Measurements from ENCODE around the gene TTC34. TPM values are rescaled to one million over a fixed set of nuclear protein-coding genes. Genes with fewer than 3 reads are reported as not detected.

TTC34 gene
- total RNA-seq, 4 donors from 2014 or later: 0.04 to 0.19 (median 0.15) TPM; not detected in 1

GRCh38 chr1:2832506-2833453 lies 31.3 kb upstream of the TTC34 start:
- H3K4me1 ChIP-seq: no peaks in the 10 kb centered on the region
- peaks cover 0 to 61% (median 0%) of the 10 kb centered on the region in 4 donors for H3K27me3 ChIP-seq
- WGBS, 2 donors: 57 to 77% methylated on average over 6 to 18 of the region's 28 CpGs
- TF ChIP-seq, protein P1, sequence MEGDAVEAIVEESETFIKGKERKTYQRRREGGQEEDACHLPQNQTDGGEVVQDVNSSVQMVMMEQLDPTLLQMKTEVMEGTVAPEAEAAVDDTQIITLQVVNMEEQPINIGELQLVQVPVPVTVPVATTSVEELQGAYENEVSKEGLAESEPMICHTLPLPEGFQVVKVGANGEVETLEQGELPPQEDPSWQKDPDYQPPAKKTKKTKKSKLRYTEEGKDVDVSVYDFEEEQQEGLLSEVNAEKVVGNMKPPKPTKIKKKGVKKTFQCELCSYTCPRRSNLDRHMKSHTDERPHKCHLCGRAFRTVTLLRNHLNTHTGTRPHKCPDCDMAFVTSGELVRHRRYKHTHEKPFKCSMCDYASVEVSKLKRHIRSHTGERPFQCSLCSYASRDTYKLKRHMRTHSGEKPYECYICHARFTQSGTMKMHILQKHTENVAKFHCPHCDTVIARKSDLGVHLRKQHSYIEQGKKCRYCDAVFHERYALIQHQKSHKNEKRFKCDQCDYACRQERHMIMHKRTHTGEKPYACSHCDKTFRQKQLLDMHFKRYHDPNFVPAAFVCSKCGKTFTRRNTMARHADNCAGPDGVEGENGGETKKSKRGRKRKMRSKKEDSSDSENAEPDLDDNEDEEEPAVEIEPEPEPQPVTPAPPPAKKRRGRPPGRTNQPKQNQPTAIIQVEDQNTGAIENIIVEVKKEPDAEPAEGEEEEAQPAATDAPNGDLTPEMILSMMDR (IDR thresholded peaks at IDR 0.05): no peak
- TF ChIP-seq POLR2A (IDR thresholded peaks at IDR 0.05): no peak
- H3K4me3 ChIP-seq: no peak overlapping the region
- H3K9me3 ChIP-seq: peaks cover 0 to under 1% (median 0%) of the 10 kb centered on the region in 3 donors
- no peak overlapping the region for H3K27ac ChIP-seq
- intact Hi-C loops (cut with DNase I): no loop called here
- H3K36me3 ChIP-seq: no peaks in the 10 kb centered on the region
- no peak for DNase-seq

GRCh38 chr1:2831596-2832212 lies 30.2 kb upstream of the TTC34 start:
- no peak overlapping the region for H3K4me3 ChIP-seq
- H3K4me1 ChIP-seq: no peaks in the 10 kb centered on the region
- 66 to 100% methylated on average over 1 to 5 of the region's 12 CpGs for WGBS, 2 donors
- H3K27me3 ChIP-seq: peaks cover 0 to 69% (median 0%) of the 10 kb centered on the region in 4 donors
- no peak for DNase-seq
- intact Hi-C loops (cut with DNase I): no loop called here
- no peak overlapping the region for H3K27ac ChIP-seq
- no peaks in the 10 kb centered on the region for H3K36me3 ChIP-seq
- TF ChIP-seq, protein P1 (IDR thresholded peaks at IDR 0.05): no peak
- TF ChIP-seq POLR2A (IDR thresholded peaks at IDR 0.05): no peak
- peaks cover 0 to 11% (median 0%) of the 10 kb centered on the region in 3 donors for H3K9me3 ChIP-seq

GRCh38 chr1:2830761-2831425 lies 29.4 kb upstream of the TTC34 start:
- no peak for TF ChIP-seq POLR2A (IDR thresholded peaks at IDR 0.05)
- TF ChIP-seq, protein P1 (IDR thresholded peaks at IDR 0.05): no peak
- intact Hi-C loops (cut with DNase I): no loop called here
- H3K36me3 ChIP-seq: no peaks in the 10 kb centered on the region
- H3K27ac ChIP-seq: no peak overlapping the region
- H3K4me3 ChIP-seq: no peak overlapping the region
- DNase-seq: no peak
- peaks cover 0 to 11% (median 0%) of the 10 kb centered on the region in 3 donors for H3K9me3 ChIP-seq
- peaks cover 0 to 77% (median 0%) of the 10 kb centered on the region in 4 donors for H3K27me3 ChIP-seq
- no peaks in the 10 kb centered on the region for H3K4me1 ChIP-seq
- WGBS, 2 donors: 46 to 66% methylated on average over 4 to 18 of the region's 20 CpGs

DNA sequence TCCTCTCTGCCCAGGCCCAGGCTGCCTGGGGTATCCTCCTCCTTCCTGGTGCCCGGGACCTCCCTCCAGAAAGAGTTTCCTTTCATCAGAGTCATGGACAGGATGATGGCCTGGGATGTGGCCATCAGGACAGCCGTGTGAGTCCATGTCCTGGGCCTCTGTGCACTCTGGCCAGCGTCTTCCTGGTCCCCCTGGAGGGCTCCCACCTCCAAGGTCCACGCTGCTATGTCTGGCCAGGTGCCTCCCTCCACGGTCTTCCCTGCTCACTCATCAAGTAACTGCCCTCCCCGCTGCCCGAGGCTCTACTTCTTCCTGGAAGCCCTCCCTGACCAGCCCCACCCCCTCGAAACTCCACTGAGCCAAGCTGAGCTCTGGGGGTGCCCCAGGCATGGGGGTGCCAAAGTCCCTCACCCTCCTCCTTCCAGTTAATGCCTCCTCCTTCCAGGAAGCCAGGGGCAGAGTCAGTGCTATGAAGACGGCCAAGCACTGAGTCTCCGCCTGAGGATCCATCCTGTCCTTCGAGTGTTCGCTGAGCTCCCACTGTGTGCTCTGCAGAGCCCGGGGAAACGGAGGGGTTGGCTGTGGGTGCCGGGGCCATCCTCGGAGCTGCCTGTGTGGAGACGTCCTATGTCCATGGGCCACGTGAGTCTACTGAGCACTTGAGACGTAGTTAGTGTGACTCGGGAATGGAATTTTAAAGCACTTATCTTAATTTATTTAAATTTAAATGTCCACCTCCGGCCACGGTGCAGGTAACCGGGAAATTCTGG lies 28.5 kb upstream of the TTC34 start:
- 74 to 80% methylated on average over 13 to 15 of the region's 23 CpGs for WGBS, 2 donors
- peaks cover 0 to 11% (median 0%) of the 10 kb centered on the region in 3 donors for H3K9me3 ChIP-seq
- no peak overlapping the region for H3K27ac ChIP-seq
- no peaks in the 10 kb centered on the region for H3K4me1 ChIP-seq
- H3K4me3 ChIP-seq: no peak overlapping the region
- no peak for TF ChIP-seq POLR2A (IDR thresholded peaks at IDR 0.05)
- TF ChIP-seq, protein P1 (IDR thresholded peaks at IDR 0.05): no peak
- no peak for DNase-seq
- peaks cover 0 to 81% (median 0%) of the 10 kb centered on the region in 4 donors for H3K27me3 ChIP-seq
- H3K36me3 ChIP-seq: no peaks in the 10 kb centered on the region
- intact Hi-C loops (cut with DNase I): no loop called here

Measured in esophagus squamous epithelium (tissue), 5 donors.